HCT116 (cell line): ENCODE results near the gene TNS3. TPM values are rescaled to one million over a fixed set of nuclear protein-coding genes. Genes with fewer than 3 reads are reported as not detected.

ENCODE experiments used
- ATAC-seq: fragments of 200-7000 bp; cut with Tn5 transposase; 2 replicates; pipeline ENCODE4 v1.9.1; 2020; ENCODE audit warnings: mild to moderate bottlenecking, moderate library complexity
- BruUV-seq: library from RNA; stranded (reverse); fragments of 400-500 nt; replicated peaks from 2 replicates; lab custom pipeline; 2021; lab: Mats Ljungman, UMichigan
- CTCF ChIA-PET: fragments of 300-600 bp; sonication (Branson Sonifier 250); formaldehyde crosslinking; loops from one replicate; lab custom pipeline; 2021; ENCODE audit warnings: antibody characterized with exemption; lab: Charles Lee
- POLR2A ChIA-PET: fragments of 300-600, 350-600 bp; sonication (Branson Sonifier 250); formaldehyde crosslinking; loops from one replicate; lab custom pipeline; 2021; ENCODE audit warnings: antibody characterized with exemption; lab: Charles Lee
- RAD21 ChIA-PET, 2 experiments: fragments of 300-600 bp; sonication (Branson Sonifier 250); formaldehyde crosslinking; loops; one replicate each; lab custom pipeline; 2023; ENCODE audit warnings: low total read pairs in 2 of 2; ENCODE audit not compliant: uncharacterized antibody in 2 of 2, unreplicated experiment in 2 of 2, low non-redundant PET in 1 of 2; lab: Charles Lee
- DNase-seq: peaks from one replicate; pipeline ENCODE4 v3.0.0-alpha.2; 2010; ENCODE audit warnings: low read depth, low spot score
- H2AFZ ChIP-seq: fragments of 200-600 bp; shearing (Covaris generic), sonication (generic); 2 replicates; pipeline ENCODE4 v1.6.1; 2017; ENCODE audit warnings: low read depth, mixed run types, mixed read lengths, antibody characterized with exemption, low read length; ENCODE audit not compliant: poor library complexity, severe bottlenecking
- H3K27ac ChIP-seq: 2 replicates; pipeline ENCODE4 v1.5.1; 2012; ENCODE audit warnings: low read depth, low read length
- H3K27me3 ChIP-seq: fragments of 200-600 bp; sonication (generic); 2 replicates; pipeline ENCODE4 v1.6.1; 2016; ENCODE audit warnings: mixed run types, low read length, mixed read lengths; ENCODE audit not compliant: insufficient read depth
- H3K36me3 ChIP-seq, 2 experiments: fragments of 200-500 bp in 1 of 2; fragments of 200-600 bp in 1 of 2; sonication (Bioruptor generic) in 1 of 2; sonication (generic) in 1 of 2; 2 replicates each; pipeline versions ENCODE4 v1.5.1 to v1.6.1; 2014 to 2016; ENCODE audit warnings: low read length in 2 of 2, inconsistent platforms in 1 of 2, mixed read lengths in 1 of 2, mixed run types in 1 of 2; ENCODE audit not compliant: insufficient read depth in 2 of 2, control insufficient read depth in 1 of 2
- H3K4me1 ChIP-seq, 2 experiments: fragments of 200-600 bp in 1 of 2; sonication (generic) in 1 of 2; 2 replicates each; pipeline versions ENCODE4 v1.5.1 to v1.6.1; 2012 to 2017; ENCODE audit warnings: low read length in 2 of 2, inconsistent platforms in 1 of 2, mild to moderate bottlenecking in 1 of 2, mixed read lengths in 1 of 2, mixed run types in 1 of 2, moderate library complexity in 1 of 2; ENCODE audit not compliant: insufficient read depth in 2 of 2, control insufficient read depth in 1 of 2
- H3K4me2 ChIP-seq: fragments of 200-600 bp; sonication (generic); 2 replicates; pipeline ENCODE4 v1.6.1; 2017; ENCODE audit warnings: mixed run types, low read length, mixed read lengths
- H3K4me3 ChIP-seq, 2 experiments: fragments of 200-600 bp in 1 of 2; sonication (generic) in 1 of 2; replicated peaks in 1 of 2; 2 replicates each; pipeline ENCODE4 v1.5.1; 2011 to 2016; ENCODE audit warnings: low read length in 2 of 2, control low read depth in 1 of 2, low read depth in 1 of 2, mild to moderate bottlenecking in 1 of 2, mixed read lengths in 1 of 2, mixed run types in 1 of 2
- H3K79me2 ChIP-seq: fragments of 200-600 bp; sonication (generic); 2 replicates; pipeline ENCODE4 v1.6.1; 2017; ENCODE audit warnings: mild to moderate bottlenecking, mixed run types, low read length, moderate library complexity, mixed read lengths; ENCODE audit not compliant: insufficient read depth
- H3K9ac ChIP-seq: fragments of 200-600 bp; sonication (generic); 2 replicates; pipeline ENCODE4 v1.6.1; 2016; ENCODE audit warnings: low read length, mixed read lengths
- H3K9me2 ChIP-seq: fragments of 200-600 bp; sonication (generic), shearing (Covaris generic); 2 replicates; pipeline ENCODE4 v1.6.1; 2017; ENCODE audit warnings: mixed run types, mild to moderate bottlenecking, moderate library complexity; ENCODE audit not compliant: insufficient read depth
- H3K9me3 ChIP-seq, 2 experiments: fragments of 200-500 bp in 1 of 2; fragments of 200-600 bp in 1 of 2; sonication (Bioruptor generic) in 1 of 2; sonication (generic) in 1 of 2; 2 replicates each; pipeline ENCODE4 v1.6.1; 2014 to 2017; ENCODE audit warnings: low read length in 2 of 2, mixed read lengths in 2 of 2, inconsistent platforms in 1 of 2, low read depth in 1 of 2, mild to moderate bottlenecking in 1 of 2, mixed run types in 1 of 2, moderate library complexity in 1 of 2; ENCODE audit not compliant: control insufficient read depth in 1 of 2, insufficient read depth in 1 of 2
- H4K20me1 ChIP-seq: fragments of 200-600 bp; sonication (generic), shearing (Covaris generic); 2 replicates; pipeline ENCODE4 v1.6.1; 2017; ENCODE audit warnings: mixed run types, mild to moderate bottlenecking, moderate library complexity; ENCODE audit not compliant: insufficient read depth
- CBX3 ChIP-seq: IDR thresholded peaks from 2 replicates; pipeline ENCODE4 v1.6.1; 2012; ENCODE audit warnings: low read depth
- CEBPB ChIP-seq: IDR thresholded peaks from 2 replicates; pipeline ENCODE4 v1.6.1; 2012; ENCODE audit warnings: low read depth
- CTCF ChIP-seq, 3 experiments: fragments of 200-600 bp in 1 of 3; sonication (generic) in 1 of 3; IDR thresholded peaks in 2 of 3; conservative IDR thresholded peaks in 1 of 3; 2 replicates each; pipeline ENCODE4 v1.5.1; 2012 to 2017; ENCODE audit warnings: low read depth in 2 of 3, low read length in 2 of 3, antibody characterized with exemption in 1 of 3, borderline replicate concordance in 1 of 3, control low read depth in 1 of 3, mild to moderate bottlenecking in 1 of 3, mixed read lengths in 1 of 3, mixed run types in 1 of 3, moderate library complexity in 1 of 3; ENCODE audit not compliant: insufficient read depth in 1 of 3
- EGR1 ChIP-seq: IDR thresholded peaks from 2 replicates; pipeline ENCODE4 v1.6.1; 2012; ENCODE audit warnings: low read depth
- ELF1 ChIP-seq: IDR thresholded peaks from 2 replicates; pipeline ENCODE4 v1.6.1; 2012; ENCODE audit warnings: low read depth, borderline replicate concordance
- EZH2 ChIP-seq: fragments of 200-600 bp; sonication (generic); IDR thresholded peaks from 2 replicates; pipeline ENCODE4 v1.6.1; 2017; ENCODE audit warnings: antibody characterized with exemption, mixed run types
- FOSL1 ChIP-seq: IDR thresholded peaks from 2 replicates; pipeline ENCODE4 v1.6.1; 2012; ENCODE audit warnings: low read depth
- MAX ChIP-seq: IDR thresholded peaks from 2 replicates; pipeline ENCODE4 v1.6.1; 2012
- POLR2A ChIP-seq: IDR thresholded peaks from 2 replicates; pipeline ENCODE4 v1.7.0; 2011; ENCODE audit warnings: borderline replicate concordance; ENCODE audit not compliant: insufficient read depth, insufficient read length; ENCODE audit errors: extremely low read depth
- POLR2AphosphoS5 ChIP-seq: IDR thresholded peaks from 2 replicates; pipeline ENCODE4 v1.6.1; 2011; ENCODE audit warnings: mild to moderate bottlenecking, low read depth, low read length, moderate library complexity
- RAD21 ChIP-seq: IDR thresholded peaks from 2 replicates; pipeline ENCODE4 v1.6.1; 2012; ENCODE audit warnings: low read depth, mild to moderate bottlenecking
- SP1 ChIP-seq: IDR thresholded peaks from 2 replicates; pipeline ENCODE4 v1.6.1; 2012; ENCODE audit warnings: low read depth
- TCF7L2 ChIP-seq: IDR thresholded peaks from 2 replicates; pipeline ENCODE4 v1.7.0; 2011; ENCODE audit warnings: borderline replicate concordance, inconsistent platforms; ENCODE audit not compliant: insufficient read depth, insufficient read length; ENCODE audit errors: extremely low read depth
- YY1 ChIP-seq: IDR thresholded peaks from 2 replicates; pipeline ENCODE4 v1.6.1; 2011; ENCODE audit warnings: low read length, low read depth, moderate library complexity, mild to moderate bottlenecking; ENCODE audit not compliant: insufficient replicate concordance; ENCODE audit errors: extremely low read depth
- ZNF274 ChIP-seq: fragments of 200-500 bp; sonication (Bioruptor generic); IDR thresholded peaks from 2 replicates; pipeline ENCODE4 v1.6.1; 2014; ENCODE audit warnings: mild to moderate bottlenecking, low read depth, low read length, inconsistent platforms
- intact Hi-C: fragments of 100-400 bp; cut with micrococcal nuclease; formaldehyde crosslinking; loops from 2 replicates; pipeline ENCODE4 v1.10.0; 2022
- total RNA-seq: library from RNA; stranded (reverse); gene quantifications from one replicate; pipeline ENCODE4 v1.2.1, GENCODE V29; 2021; ENCODE audit not compliant: unreplicated experiment

Gene TNS3
- total RNA-seq, 1 experiment from 2014 or later: 9.1 TPM

DNA sequence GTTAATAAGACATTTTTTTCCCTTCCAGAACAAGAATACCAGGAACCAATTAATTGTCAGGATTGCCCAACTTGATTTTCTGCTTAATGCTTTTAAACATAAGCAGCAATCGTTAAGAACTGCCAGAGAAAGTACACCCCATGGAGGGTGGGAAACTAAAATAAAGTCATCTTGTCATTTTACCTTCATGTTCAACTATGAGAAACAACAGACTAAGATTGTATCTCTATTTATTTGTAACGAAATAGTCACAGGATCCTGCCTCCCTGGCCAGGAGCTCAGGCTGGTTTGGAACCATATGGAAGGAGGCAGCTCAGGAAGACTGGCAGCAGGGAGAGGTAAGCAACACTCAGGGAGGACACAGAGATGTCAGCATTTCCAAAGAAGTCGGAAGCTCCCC lies 129.6 kb downstream of the TNS3 start:
- RAD21 ChIA-PET: no interaction called here
- intact Hi-C loops: no loop called here
- Histone ChIP-seq H3K9ac (no peak overlapping the region), H3K4me2 (no peak overlapping the region), H3K27me3 (no peaks in the 10 kb centered on the region), H2AFZ (no peak overlapping the region), H3K27ac (no peak overlapping the region), H3K9me2 (no peaks in the 10 kb centered on the region), H3K36me3 (no peaks in the 10 kb centered on the region), H3K4me1 (peaks cover 0 to 6% of the 10 kb centered on the region in 2 experiments; a peak in 3 of 4 replicates), H3K4me3 (no peak overlapping the region), H3K9me3 (no peaks in the 10 kb centered on the region), H4K20me1 (no peaks in the 10 kb centered on the region), H3K79me2 (no peaks in the 10 kb centered on the region)
- POLR2A ChIA-PET: no interaction called here
- BruUV-seq: no TSS peak
- DNase-seq: no peak
- ATAC-seq: no peak
- no peak for TF ChIP-seq RAD21
- TF ChIP-seq CEBPB: no peak
- TF ChIP-seq YY1: no peak
- TF ChIP-seq CBX3: no peak
- TF ChIP-seq MAX: no peak
- TF ChIP-seq SP1: no peak
- TF ChIP-seq ZNF274: no peak
- TF ChIP-seq EGR1: no peak
- no peak for TF ChIP-seq EZH2
- no peak for TF ChIP-seq TCF7L2
- no peak for TF ChIP-seq ELF1
- CTCF ChIA-PET: interaction anchor here (1.1 kb wide), 1 partner anchor 9 kb away, joined by 3 read pairs; no protein-coding TSS in a partner anchor

DNA sequence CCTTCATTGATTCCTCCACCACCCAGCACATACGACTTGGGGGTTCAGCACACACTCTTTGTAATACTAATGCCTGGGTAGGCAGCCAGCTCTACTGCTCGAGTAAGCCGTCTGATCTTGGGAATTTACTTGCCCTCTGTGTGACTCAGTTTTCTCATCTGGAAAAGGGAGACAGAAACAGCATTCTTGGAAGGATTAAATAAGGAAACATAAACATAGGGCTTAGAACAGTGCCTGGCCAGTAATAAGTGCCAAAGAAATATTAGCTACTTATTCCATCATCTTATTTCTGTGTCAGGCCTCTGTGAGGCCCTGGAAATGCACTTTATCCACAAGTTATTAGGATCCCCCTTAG lies 130.1 kb downstream of the TNS3 start:
- H3K4me3 ChIP-seq: no peak overlapping the region
- intact Hi-C loops: no loop called here
- H4K20me1 ChIP-seq: no peaks in the 10 kb centered on the region
- ATAC-seq (no peak), DNase-seq (no peak)
- no peak overlapping the region for H3K9ac ChIP-seq
- no peak overlapping the region for H3K27ac ChIP-seq
- no peak overlapping the region for H3K4me2 ChIP-seq
- ChIA-PET CTCF (interaction anchor here (1.1 kb wide), 1 partner anchor 9 kb away, joined by 3 read pairs; no protein-coding TSS in a partner anchor), POLR2A (no interaction called here), RAD21 (no interaction called here)
- H3K9me3 ChIP-seq: no peaks in the 10 kb centered on the region
- H3K27me3 ChIP-seq: no peaks in the 10 kb centered on the region
- H3K9me2 ChIP-seq: no peaks in the 10 kb centered on the region
- H3K36me3 ChIP-seq: no peaks in the 10 kb centered on the region
- BruUV-seq: no TSS peak
- no peak overlapping the region for H2AFZ ChIP-seq
- peaks cover 0 to 9% of the 10 kb centered on the region in 2 experiments; a peak in 3 of 4 replicates for H3K4me1 ChIP-seq
- no peak for TF ChIP-seq YY1
- TF ChIP-seq FOSL1: no peak
- TF ChIP-seq ELF1: no peak
- no peak for TF ChIP-seq EZH2
- TF ChIP-seq CTCF (IDR thresholded peaks at IDR 0.05 in 2 of 3, conservative IDR thresholded peaks at IDR 0.05 in 1 of 3; ENCODE audit: borderline replicate concordance in 1 of 3, insufficient read depth in 1 of 3, low read depth in 2 of 3, low read length in 2 of 3): no peak
- TF ChIP-seq POLR2A: no peak
- TF ChIP-seq CBX3: no peak
- TF ChIP-seq RAD21: no peak
- no peak for TF ChIP-seq POLR2AphosphoS5
- no peak for TF ChIP-seq EGR1
- H3K79me2 ChIP-seq: no peaks in the 10 kb centered on the region
